Ectodermal cell (in vitro differentiated cells): ENCODE data around the gene LRMDA.

ENCODE experiments used
- H3K27ac ChIP-seq: 2 replicates; pipeline ENCODE4 v1.7.0; 2013; ENCODE audit warnings: mild to moderate bottlenecking, low read depth, low read length; ENCODE audit not compliant: insufficient read depth, poor library complexity, severe bottlenecking
- H3K27me3 ChIP-seq: 2 replicates; pipeline ENCODE4 v1.7.0; 2013; ENCODE audit warnings: mild to moderate bottlenecking, low read length; ENCODE audit not compliant: insufficient read depth, control insufficient read depth, poor library complexity, severe bottlenecking
- H3K36me3 ChIP-seq: one replicate; pipeline ENCODE4 v1.7.0; 2013; ENCODE audit warnings: low read length; ENCODE audit not compliant: control insufficient read depth, insufficient read depth
- H3K4me1 ChIP-seq: one replicate; pipeline ENCODE4 v1.7.0; 2013; ENCODE audit warnings: low read length; ENCODE audit not compliant: control insufficient read depth, insufficient read depth
- H3K4me3 ChIP-seq: 2 replicates; pipeline ENCODE4 v1.7.0; 2013; ENCODE audit warnings: low read depth, low read length, control low read depth; ENCODE audit not compliant: insufficient read depth
- H3K9me3 ChIP-seq: 2 replicates; pipeline ENCODE4 v1.7.0; 2013; ENCODE audit warnings: mild to moderate bottlenecking, low read length, moderate library complexity; ENCODE audit not compliant: control insufficient read depth
- WGBS, 2 experiments: methylation state at CpG; one replicate each; pipeline ENCODE4 v1.1.7; 2013; ENCODE audit warnings: missing lambda C conversion rate in 2 of 2; 5-methylcytosine and 5-hydroxymethylcytosine counted together

The LRMDA gene

GRCh38 chr10:76416642-76417041 is 985.2 kb downstream of the LRMDA start:
- Histone ChIP-seq H3K27me3 (no peaks in the 10 kb centered on the region), H3K36me3 (no peaks in the 10 kb centered on the region), H3K4me3 (no peak overlapping the region), H3K4me1 (no peaks in the 10 kb centered on the region), H3K9me3 (no peaks in the 10 kb centered on the region), H3K27ac (no peak overlapping the region)
- 77 to 90% methylated on average over 4 of the region's 4 CpGs for whole genome bisulfite sequencing, 2 experiments

- H3K36me3 ChIP-seq = no peaks in the 10 kb centered on the region
- no peaks in the 10 kb centered on the region for H3K27me3 ChIP-seq
- H3K4me1 ChIP-seq = no peaks in the 10 kb centered on the region
- 97 to 100% methylated on average over 1 to 3 of the region's 4 CpGs for WGBS, 2 experiments
- H3K27ac ChIP-seq = no peak overlapping the region
- H3K9me3 ChIP-seq = no peaks in the 10 kb centered on the region
- no peak overlapping the region for H3K4me3 ChIP-seq
Measured at GRCh38 chr10:76420725-76421124, 989.3 kb downstream of the LRMDA start.

- no peaks in the 10 kb centered on the region for H3K36me3 ChIP-seq
- H3K4me1 ChIP-seq = no peaks in the 10 kb centered on the region
- WGBS, 2 experiments = 93 to 96% methylated on average over 4 of the region's 4 CpGs
- no peaks in the 10 kb centered on the region for H3K9me3 ChIP-seq
- no peak overlapping the region for H3K27ac ChIP-seq
- no peaks in the 10 kb centered on the region for H3K27me3 ChIP-seq
- no peak overlapping the region for H3K4me3 ChIP-seq
Measured at GRCh38 chr10:76422769-76423168, 991.3 kb downstream of the LRMDA start.

- no peaks in the 10 kb centered on the region for H3K27me3 ChIP-seq
- peaks cover 15% of the 10 kb centered on the region for H3K4me1 ChIP-seq
- H3K36me3 ChIP-seq = no peaks in the 10 kb centered on the region
- no peak overlapping the region for H3K4me3 ChIP-seq
- 69 to 70% methylated on average over 4 of the region's 4 CpGs for WGBS, 2 experiments
- no peak overlapping the region for H3K27ac ChIP-seq
- no peaks in the 10 kb centered on the region for H3K9me3 ChIP-seq
Measured at GRCh38 chr10:76428551-76429367, 997.3 kb downstream of the LRMDA start.

GRCh38 chr10:76429368-76430060 is 998.1 kb downstream of the LRMDA start:
- no peak overlapping the region for H3K4me3 ChIP-seq
- no peak overlapping the region for H3K27ac ChIP-seq
- 71 to 80% methylated on average over 10 to 11 of the region's 12 CpGs for WGBS, 2 experiments
- no peaks in the 10 kb centered on the region for H3K27me3 ChIP-seq
- H3K4me1 ChIP-seq = peaks cover 15% of the 10 kb centered on the region
- no peaks in the 10 kb centered on the region for H3K36me3 ChIP-seq
- H3K9me3 ChIP-seq = no peaks in the 10 kb centered on the region

GRCh38 chr10:76430061-76430645 is 998.7 kb downstream of the LRMDA start:
- Histone ChIP-seq H3K27ac (no peak overlapping the region), H3K36me3 (no peaks in the 10 kb centered on the region), H3K4me1 (peaks cover 15% of the 10 kb centered on the region), H3K9me3 (no peaks in the 10 kb centered on the region), H3K4me3 (no peak overlapping the region), H3K27me3 (no peaks in the 10 kb centered on the region)
- 38 to 48% methylated on average over 4 of the region's 4 CpGs for WGBS, 2 experiments

- no peak overlapping the region for H3K4me3 ChIP-seq
- H3K4me1 ChIP-seq = peaks cover 15% of the 10 kb centered on the region
- WGBS, 2 experiments = 83 to 85% methylated on average over 6 of the region's 7 CpGs
- no peaks in the 10 kb centered on the region for H3K9me3 ChIP-seq
- no peaks in the 10 kb centered on the region for H3K36me3 ChIP-seq
- H3K27me3 ChIP-seq = no peaks in the 10 kb centered on the region
- H3K27ac ChIP-seq = no peak overlapping the region
Measured at GRCh38 chr10:76432016-76433012, 1000.9 kb downstream of the LRMDA start.

GRCh38 chr10:76433161-76434005 is 1002.0 kb downstream of the LRMDA start:
- Histone ChIP-seq H3K27me3 (no peaks in the 10 kb centered on the region), H3K4me1 (peaks cover 15% of the 10 kb centered on the region), H3K36me3 (no peaks in the 10 kb centered on the region), H3K4me3 (no peak overlapping the region), H3K9me3 (no peaks in the 10 kb centered on the region), H3K27ac (no peak overlapping the region)
- WGBS, 2 experiments = 83 to 86% methylated on average over 8 of the region's 8 CpGs

- Histone ChIP-seq H3K4me1 (peaks cover 6% of the 10 kb centered on the region), H3K4me3 (no peak overlapping the region), H3K27me3 (no peaks in the 10 kb centered on the region), H3K27ac (no peak overlapping the region), H3K36me3 (no peaks in the 10 kb centered on the region), H3K9me3 (no peaks in the 10 kb centered on the region)
- WGBS, 2 experiments = 97 to 98% methylated on average over 1 of the region's 1 CpG
Measured at GRCh38 chr10:76435157-76435556, 1003.7 kb downstream of the LRMDA start.
